Ovary (tissue), 3 donors: ENCODE data around the gene POLR3C.

Experiments
- POLR2A ChIP-seq: fragments of 450-650 bp; IDR thresholded peaks from one replicate; pipeline ENCODE4 v1.6.1; 2017; ENCODE audit warnings: antibody characterized with exemption, mild to moderate bottlenecking, moderate library complexity
- TF ChIP-seq, protein P1 (sequence below), 3 donors: fragments of 450-650 bp in 2 of 3; fragments of 200-600 bp in 1 of 3; IDR thresholded peaks; one replicate each; pipeline versions ENCODE4 v1.5.1 to v1.8.0; 2016 to 2022; ENCODE audit warnings: antibody characterized with exemption in 3 of 3, mild to moderate bottlenecking in 1 of 3
- donor health status: DM: no; HTN: no; CAD: no.

DNA sequence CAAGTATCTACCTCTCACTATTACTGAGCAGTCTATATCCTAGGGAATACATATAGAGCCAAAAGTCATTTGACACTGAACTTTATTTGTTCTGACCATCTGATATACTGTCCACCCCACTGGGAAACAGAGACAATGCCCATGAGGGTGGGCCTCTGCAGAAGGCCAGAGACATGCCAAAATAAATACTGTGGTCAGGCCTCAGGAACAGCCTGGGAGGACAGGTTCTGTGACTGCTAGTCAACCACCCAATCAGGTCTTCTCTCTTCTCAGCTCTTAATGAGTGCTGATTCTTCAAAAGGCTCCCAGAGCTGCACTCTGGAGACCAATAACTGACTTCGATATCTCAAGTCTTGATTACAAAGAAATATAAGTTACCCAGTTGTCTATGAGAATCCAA is 67.1 kb downstream of the POLR3C start:
- TF ChIP-seq, protein P1, sequence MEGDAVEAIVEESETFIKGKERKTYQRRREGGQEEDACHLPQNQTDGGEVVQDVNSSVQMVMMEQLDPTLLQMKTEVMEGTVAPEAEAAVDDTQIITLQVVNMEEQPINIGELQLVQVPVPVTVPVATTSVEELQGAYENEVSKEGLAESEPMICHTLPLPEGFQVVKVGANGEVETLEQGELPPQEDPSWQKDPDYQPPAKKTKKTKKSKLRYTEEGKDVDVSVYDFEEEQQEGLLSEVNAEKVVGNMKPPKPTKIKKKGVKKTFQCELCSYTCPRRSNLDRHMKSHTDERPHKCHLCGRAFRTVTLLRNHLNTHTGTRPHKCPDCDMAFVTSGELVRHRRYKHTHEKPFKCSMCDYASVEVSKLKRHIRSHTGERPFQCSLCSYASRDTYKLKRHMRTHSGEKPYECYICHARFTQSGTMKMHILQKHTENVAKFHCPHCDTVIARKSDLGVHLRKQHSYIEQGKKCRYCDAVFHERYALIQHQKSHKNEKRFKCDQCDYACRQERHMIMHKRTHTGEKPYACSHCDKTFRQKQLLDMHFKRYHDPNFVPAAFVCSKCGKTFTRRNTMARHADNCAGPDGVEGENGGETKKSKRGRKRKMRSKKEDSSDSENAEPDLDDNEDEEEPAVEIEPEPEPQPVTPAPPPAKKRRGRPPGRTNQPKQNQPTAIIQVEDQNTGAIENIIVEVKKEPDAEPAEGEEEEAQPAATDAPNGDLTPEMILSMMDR (IDR thresholded peaks at IDR 0.05) = no peak
- no peak for TF ChIP-seq POLR2A
